ENCODE results near the gene SORCS3. TPM values are rescaled to one million over a fixed set of nuclear protein-coding genes. Genes with fewer than 3 reads are reported as not detected.
A peak's percentile ranks its signal among the peaks of the same experiment; 100 is the strongest.

Gene SORCS3
- polyA plus RNA-seq, 4 donors = 4.2 to 21.8 (median 4.8) TPM

DNA sequence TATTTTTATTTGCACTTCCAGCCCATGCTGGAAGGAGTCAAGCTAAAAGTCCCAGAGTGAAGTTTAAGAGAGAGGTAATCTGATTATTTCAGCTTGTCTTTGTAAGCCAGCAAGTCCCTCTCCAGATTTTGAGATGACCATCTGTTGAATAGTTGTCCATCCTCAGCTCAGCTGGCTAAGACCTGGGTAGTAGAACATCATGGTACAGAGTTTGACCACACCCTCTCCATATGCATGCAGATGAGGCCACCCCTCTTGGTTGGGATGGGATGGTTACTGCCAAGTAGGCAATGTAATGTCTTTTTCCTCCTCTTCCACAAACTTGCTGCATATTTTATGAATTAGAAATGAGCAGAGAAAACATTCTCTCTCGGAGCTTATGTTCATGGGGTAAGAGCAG is 639.8 kb downstream of the SORCS3 start:
- no peak for DNase-seq (ENCODE audit: low read depth in 4 of 4, low spot score in 3 of 4)

- no peak for DNase-seq (ENCODE audit: low read depth in 4 of 4, low spot score in 3 of 4)
Observed at GRCh38 chr10:105284476-105285215, 643.6 kb downstream of the SORCS3 start.

- no peak for DNase-seq (ENCODE audit: low read depth in 4 of 4, low spot score in 3 of 4)
Observed at GRCh38 chr10:105288026-105288425, 646.9 kb downstream of the SORCS3 start.

DNA sequence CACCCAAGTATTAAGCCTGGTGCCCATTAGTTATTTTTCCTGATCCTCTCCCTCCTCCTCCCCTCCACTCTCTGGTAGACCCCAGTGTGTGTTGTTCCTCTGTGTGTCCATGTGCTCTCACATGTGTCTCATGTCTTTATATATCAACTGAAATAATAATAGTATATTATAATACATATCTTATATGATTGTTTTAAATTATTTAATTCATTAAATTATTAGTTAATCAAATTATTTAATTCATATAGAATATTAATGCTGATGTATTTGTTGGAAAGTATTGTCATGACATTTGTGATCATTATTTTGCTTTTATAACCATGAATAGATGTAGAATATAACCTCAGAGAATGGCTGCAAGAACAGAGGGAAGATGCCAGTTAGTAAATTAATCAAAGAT is 647.5 kb downstream of the SORCS3 start:
- no peak for DNase-seq (ENCODE audit: low read depth in 4 of 4, low spot score in 3 of 4)

- DNase-seq (ENCODE audit: low read depth in 4 of 4, low spot score in 3 of 4) = peak in 1 of 4 donors; percentile 21
Observed at GRCh38 chr10:105291571-105291970, 650.5 kb downstream of the SORCS3 start.

- no peak for DNase-seq (ENCODE audit: low read depth in 4 of 4, low spot score in 3 of 4)
Observed at GRCh38 chr10:105292236-105292635, 651.1 kb downstream of the SORCS3 start.
